Neural progenitor cell (in vitro differentiated cells): ENCODE data around the gene AKR1A1. TPM values are rescaled to one million over a fixed set of nuclear protein-coding genes. Genes with fewer than 3 reads are reported as not detected.
"Not testable (repeated sequence)": the region's sequence is repeated elsewhere in the genome, so short reads cannot be mapped to it uniquely, and the experiment has no call there.

ENCODE experiments used
- DNase-seq: peaks from one replicate; pipeline ENCODE4 v3.0.0-alpha.2; 2016; ENCODE audit warnings: low spot score
- H2AFZ ChIP-seq: fragments of 200-600 bp; sonication (generic); replicated peaks from 2 replicates; pipeline ENCODE4 v1.6.1; 2016; ENCODE audit warnings: antibody characterized with exemption
- H3F3A ChIP-seq: fragments of 200-600 bp; sonication (generic); 2 replicates; pipeline ENCODE4 v1.6.1; 2016; ENCODE audit warnings: antibody characterized with exemption, low read depth
- H3K27ac ChIP-seq: fragments of 200-600 bp; sonication (generic); 2 replicates; pipeline ENCODE4 v1.5.1; 2016; ENCODE audit warnings: mild to moderate bottlenecking
- H3K27me3 ChIP-seq: fragments of 200-600 bp; sonication (generic); 2 replicates; pipeline ENCODE4 v1.6.1; 2016; ENCODE audit warnings: mild to moderate bottlenecking, moderate library complexity
- H3K36me3 ChIP-seq: fragments of 200-600 bp; sonication (generic); 2 replicates; pipeline ENCODE4 v1.5.1; 2016
- H3K4me1 ChIP-seq: fragments of 200-600 bp; sonication (generic); 2 replicates; pipeline ENCODE4 v1.6.1; 2016; ENCODE audit warnings: mixed run types
- H3K4me2 ChIP-seq: fragments of 200-600 bp; sonication (generic); 2 replicates; pipeline ENCODE4 v1.6.1; 2016
- H3K4me3 ChIP-seq: fragments of 200-600 bp; sonication (generic); 2 replicates; pipeline ENCODE4 v1.5.1; 2016
- H3K79me2 ChIP-seq: fragments of 200-600 bp; sonication (generic); 2 replicates; pipeline ENCODE4 v1.6.1; 2016; ENCODE audit warnings: low read depth
- H3K9ac ChIP-seq: fragments of 200-600 bp; sonication (generic); 2 replicates; pipeline ENCODE4 v1.6.1; 2016
- H3K9me3 ChIP-seq: fragments of 200-600 bp; sonication (generic); 2 replicates; pipeline ENCODE4 v1.5.1; 2016; ENCODE audit warnings: low read depth
- H4K20me1 ChIP-seq: fragments of 200-600 bp; sonication (generic); 2 replicates; pipeline ENCODE4 v1.6.1; 2016; ENCODE audit warnings: low read depth
- H3K27ac Mint-ChIP-seq: 3 replicates; pipeline ENCODE4 v1.8.0; 2021; ENCODE audit warnings: mixed read lengths
- H3K27me3 Mint-ChIP-seq: 2 replicates; pipeline ENCODE4 v1.8.0; 2022; ENCODE audit warnings: low read depth, mild to moderate bottlenecking, inconsistent platforms, moderate library complexity, mixed read lengths; ENCODE audit not compliant: insufficient read depth
- H3K36me3 Mint-ChIP-seq: 3 replicates; pipeline ENCODE4 v1.8.0; 2021; ENCODE audit warnings: mixed read lengths
- H3K4me1 Mint-ChIP-seq: 3 replicates; pipeline ENCODE4 v1.8.0; 2021; ENCODE audit warnings: mixed read lengths
- H3K4me3 Mint-ChIP-seq: 3 replicates; pipeline ENCODE4 v1.8.0; 2021; ENCODE audit warnings: mild to moderate bottlenecking, moderate library complexity, mixed read lengths
- H3K9me3 Mint-ChIP-seq: 3 replicates; pipeline ENCODE4 v1.8.0; 2020; ENCODE audit warnings: mixed read lengths
- EZH2 ChIP-seq: fragments of 200-600 bp; sonication (generic); IDR thresholded peaks from 2 replicates; pipeline ENCODE4 v1.6.1; 2017; ENCODE audit warnings: antibody characterized with exemption, mild to moderate bottlenecking, moderate library complexity
- EZH2phosphoT487 ChIP-seq: fragments of 200-600 bp; sonication (generic); IDR thresholded peaks from 2 replicates; pipeline ENCODE4 v1.6.1; 2017; ENCODE audit warnings: antibody characterized with exemption
- total RNA-seq: library from RNA; depleted of rRNA; stranded (reverse); fragments of >200 nt; gene quantifications from 2 replicates; pipeline ENCODE4 v1.2.3, GENCODE V29; 2015; ENCODE audit warnings: low replicate concordance
- TF ChIP-seq, protein P1 (sequence below): fragments of 200-600 bp; sonication (generic); IDR thresholded peaks from 2 replicates; pipeline ENCODE4 v1.5.1; 2017; ENCODE audit warnings: antibody characterized with exemption, mild to moderate bottlenecking

AKR1A1 gene
- total RNA-seq, 1 donor from 2014 or later = 129 TPM

DNA sequence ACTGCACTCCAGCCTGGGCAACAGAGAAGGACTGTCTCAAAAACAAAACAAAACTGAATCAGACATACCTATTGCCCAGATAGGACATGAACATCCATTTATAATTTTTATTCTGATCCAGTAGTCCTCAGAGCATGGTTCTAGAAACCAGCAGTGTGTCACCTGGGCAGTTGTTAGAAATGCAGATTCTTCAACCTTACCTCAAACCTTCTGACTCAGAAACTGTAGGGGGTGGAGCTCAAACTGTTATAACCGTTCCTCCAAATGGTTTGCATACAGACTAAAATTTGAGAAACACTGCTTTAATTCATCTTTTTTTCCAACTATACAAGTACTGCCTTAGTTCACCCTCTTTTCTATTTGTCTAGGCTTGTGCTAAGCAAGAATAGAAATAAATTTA, 39.2 kb downstream of the AKR1A1 start:
- DNase-seq = no peak
- no peaks in the 10 kb centered on the region for H3K9me3 ChIP-seq
- no peak overlapping the region for H3K4me2 ChIP-seq
- H3K27ac ChIP-seq = no peak overlapping the region
- H3K27ac Mint-ChIP-seq = no peak overlapping the region
- peaks cover 99% of the 10 kb centered on the region for H4K20me1 ChIP-seq
- H3K4me3 ChIP-seq = no peak overlapping the region
- H3K36me3 Mint-ChIP-seq = peaks cover 24% of the 10 kb centered on the region
- no peak for TF ChIP-seq EZH2
- TF ChIP-seq, protein P1, sequence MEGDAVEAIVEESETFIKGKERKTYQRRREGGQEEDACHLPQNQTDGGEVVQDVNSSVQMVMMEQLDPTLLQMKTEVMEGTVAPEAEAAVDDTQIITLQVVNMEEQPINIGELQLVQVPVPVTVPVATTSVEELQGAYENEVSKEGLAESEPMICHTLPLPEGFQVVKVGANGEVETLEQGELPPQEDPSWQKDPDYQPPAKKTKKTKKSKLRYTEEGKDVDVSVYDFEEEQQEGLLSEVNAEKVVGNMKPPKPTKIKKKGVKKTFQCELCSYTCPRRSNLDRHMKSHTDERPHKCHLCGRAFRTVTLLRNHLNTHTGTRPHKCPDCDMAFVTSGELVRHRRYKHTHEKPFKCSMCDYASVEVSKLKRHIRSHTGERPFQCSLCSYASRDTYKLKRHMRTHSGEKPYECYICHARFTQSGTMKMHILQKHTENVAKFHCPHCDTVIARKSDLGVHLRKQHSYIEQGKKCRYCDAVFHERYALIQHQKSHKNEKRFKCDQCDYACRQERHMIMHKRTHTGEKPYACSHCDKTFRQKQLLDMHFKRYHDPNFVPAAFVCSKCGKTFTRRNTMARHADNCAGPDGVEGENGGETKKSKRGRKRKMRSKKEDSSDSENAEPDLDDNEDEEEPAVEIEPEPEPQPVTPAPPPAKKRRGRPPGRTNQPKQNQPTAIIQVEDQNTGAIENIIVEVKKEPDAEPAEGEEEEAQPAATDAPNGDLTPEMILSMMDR = no peak
- no peak for TF ChIP-seq EZH2phosphoT487
- H3K27me3 Mint-ChIP-seq = peaks cover 2% of the 10 kb centered on the region
- no peaks in the 10 kb centered on the region for H3K27me3 ChIP-seq
- H3K79me2 ChIP-seq = peaks cover 100% of the 10 kb centered on the region
- no peak overlapping the region for H2AFZ ChIP-seq
- no peaks in the 10 kb centered on the region for H3K9me3 Mint-ChIP-seq
- H3F3A ChIP-seq = peaks cover 49% of the 10 kb centered on the region
- H3K9ac ChIP-seq = no peak overlapping the region
- peaks cover 25% of the 10 kb centered on the region for H3K36me3 ChIP-seq
- H3K4me1 Mint-ChIP-seq = peaks cover 20% of the 10 kb centered on the region
- peaks cover 15% of the 10 kb centered on the region for H3K4me1 ChIP-seq
- no peak overlapping the region for H3K4me3 Mint-ChIP-seq

DNA sequence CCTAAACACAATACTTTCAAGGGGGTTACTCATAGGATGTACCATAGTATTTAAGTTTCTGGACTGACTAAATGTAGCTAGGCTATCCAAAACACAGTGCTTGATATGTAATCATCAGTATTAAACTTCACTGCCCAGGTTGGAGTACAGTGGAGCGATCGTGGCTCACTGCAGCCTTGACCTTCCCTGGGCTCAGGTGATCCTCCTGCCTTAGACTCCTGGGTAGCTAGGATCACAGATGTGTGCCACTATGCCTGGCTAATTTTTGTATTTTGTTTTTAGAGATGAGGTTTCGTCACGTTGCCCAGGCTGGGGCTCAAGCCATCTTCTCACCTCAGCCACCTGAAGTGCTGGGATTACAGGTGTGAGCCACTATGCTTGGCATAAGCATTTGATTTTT, 43.8 kb downstream of the AKR1A1 start:
- H3K4me1 Mint-ChIP-seq = peaks cover 3% of the 10 kb centered on the region
- peaks cover 31% of the 10 kb centered on the region for H3K36me3 Mint-ChIP-seq
- Histone ChIP-seq H3K27me3 (no peaks in the 10 kb centered on the region), H3K9ac (no peak overlapping the region), H3K4me3 (no peak overlapping the region), H3K4me1 (no peaks in the 10 kb centered on the region), H3K4me2 (no peak overlapping the region), H3K9me3 (no peaks in the 10 kb centered on the region), H3K27ac (no peak overlapping the region), H2AFZ (no peak overlapping the region), H3F3A (peaks cover 44% of the 10 kb centered on the region), H3K79me2 (peaks cover 100% of the 10 kb centered on the region), H3K36me3 (peaks cover 36% of the 10 kb centered on the region), H4K20me1 (peaks cover 99% of the 10 kb centered on the region)
- H3K27me3 Mint-ChIP-seq = no peaks in the 10 kb centered on the region
- H3K4me3 Mint-ChIP-seq = no peak overlapping the region
- no peak for DNase-seq
- no peaks in the 10 kb centered on the region for H3K9me3 Mint-ChIP-seq
- TF ChIP-seq EZH2phosphoT487 (no peak), EZH2 (no peak)
- TF ChIP-seq, protein P1 = no peak
- no peak overlapping the region for H3K27ac Mint-ChIP-seq

DNA sequence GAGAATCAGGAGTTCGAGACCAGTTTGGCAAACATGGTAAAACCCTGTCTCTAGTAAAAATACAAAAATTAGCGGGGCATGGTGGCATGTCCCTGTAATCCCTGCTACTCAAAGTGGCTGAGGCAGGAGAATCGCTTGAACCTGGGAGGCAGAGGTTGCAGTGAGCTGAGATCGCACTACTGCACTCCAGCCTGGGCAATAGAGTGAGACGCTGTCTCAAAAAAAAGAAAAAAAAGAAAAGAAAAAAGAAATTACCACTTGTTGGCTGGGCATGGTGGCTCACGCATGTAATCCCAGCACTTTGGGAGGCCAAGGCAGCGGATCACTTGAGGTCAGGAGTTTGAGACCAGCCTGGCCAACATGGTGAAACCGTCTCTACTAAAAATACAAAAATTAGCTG, 46.1 kb downstream of the AKR1A1 start:
- H3K4me3 Mint-ChIP-seq, H3K9me3 Mint-ChIP-seq, H3K9ac ChIP-seq, H2AFZ ChIP-seq, H3K27me3 ChIP-seq, DNase-seq, H3K27ac Mint-ChIP-seq, H3K27me3 Mint-ChIP-seq, H3K9me3 ChIP-seq, H3K4me2 ChIP-seq, H3K27ac ChIP-seq, H3K4me3 ChIP-seq, H3K4me1 ChIP-seq: not testable (repeated sequence)
- Histone ChIP-seq H3K36me3 (peaks cover 39% of the 10 kb centered on the region), H3K79me2 (peaks cover 100% of the 10 kb centered on the region), H3F3A (peaks cover 51% of the 10 kb centered on the region), H4K20me1 (peaks cover 100% of the 10 kb centered on the region)
- H3K4me1 Mint-ChIP-seq = peaks cover 15% of the 10 kb centered on the region
- peaks cover 30% of the 10 kb centered on the region for H3K36me3 Mint-ChIP-seq

DNA sequence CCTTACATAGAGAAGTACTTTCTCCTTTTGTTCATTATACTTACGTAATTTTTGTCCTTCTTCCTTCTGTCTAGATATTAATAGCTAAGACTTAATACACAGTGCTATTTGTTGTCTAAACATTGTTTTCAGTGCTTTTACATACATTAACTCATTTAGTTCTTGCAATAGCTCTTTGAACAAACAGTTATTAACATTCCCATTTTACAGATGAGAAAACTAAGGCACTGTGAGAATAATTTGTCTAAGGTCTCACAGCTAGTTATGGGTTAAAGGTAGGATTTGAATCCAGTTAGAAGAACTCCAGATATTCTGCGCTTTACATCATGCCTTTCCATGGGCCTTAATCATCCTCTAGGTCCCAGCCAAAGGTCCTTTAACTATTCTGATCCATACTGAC, 53.6 kb downstream of the AKR1A1 start:
- TF ChIP-seq EZH2phosphoT487 (no peak), EZH2 (no peak)
- TF ChIP-seq, protein P1 = no peak
- H3K36me3 ChIP-seq = peaks cover 41% of the 10 kb centered on the region
- peaks cover 100% of the 10 kb centered on the region for H3K79me2 ChIP-seq
- no peaks in the 10 kb centered on the region for H3K9me3 ChIP-seq
- H3K4me1 ChIP-seq = peaks cover 13% of the 10 kb centered on the region
- peaks cover 19% of the 10 kb centered on the region for H3K4me1 Mint-ChIP-seq
- no peak overlapping the region for H3K4me2 ChIP-seq
- H3K27me3 ChIP-seq = no peaks in the 10 kb centered on the region
- H3K27ac Mint-ChIP-seq = no peak overlapping the region
- H3K27ac ChIP-seq = no peak overlapping the region
- DNase-seq = no peak
- H3K4me3 Mint-ChIP-seq = no peak overlapping the region
- H2AFZ ChIP-seq = no peak overlapping the region
- no peaks in the 10 kb centered on the region for H3K9me3 Mint-ChIP-seq
- H4K20me1 ChIP-seq = peaks cover 100% of the 10 kb centered on the region
- no peak overlapping the region for H3K9ac ChIP-seq
- peaks cover 40% of the 10 kb centered on the region for H3K36me3 Mint-ChIP-seq
- no peak overlapping the region for H3K4me3 ChIP-seq
- no peaks in the 10 kb centered on the region for H3K27me3 Mint-ChIP-seq
- H3F3A ChIP-seq = peaks cover 58% of the 10 kb centered on the region
